GM12873 (cell line): ENCODE data around the gene RALGPS1.
A peak's percentile ranks its signal among the peaks of the same experiment; 100 is the strongest.

Experiments used
- CTCF ChIP-seq: IDR thresholded peaks from 2 replicates; pipeline ENCODE4 v1.5.1; 2012; ENCODE audit warnings: low read depth, mild to moderate bottlenecking, moderate library complexity, low read length, control low read depth; ENCODE audit not compliant: insufficient read depth; ENCODE audit errors: missing control alignments

Gene RALGPS1

GRCh38 chr9:127195976-127196825 lies 281.6 kb downstream of the RALGPS1 start:
- TF ChIP-seq CTCF: no peak

GRCh38 chr9:127196826-127197145 lies 282.2 kb downstream of the RALGPS1 start:
- TF ChIP-seq CTCF: no peak

- no peak for TF ChIP-seq CTCF
These were observed 282.7 kb downstream of the RALGPS1 start for GRCh38 chr9:127197186-127197860.

GRCh38 chr9:127197861-127198430 lies 283.4 kb downstream of the RALGPS1 start:
- TF ChIP-seq CTCF: no peak

GRCh38 chr9:127198587-127198986 lies 284.0 kb downstream of the RALGPS1 start:
- TF ChIP-seq CTCF: no peak

GRCh38 chr9:127199001-127199791 lies 284.6 kb downstream of the RALGPS1 start:
- peak; percentile 95 for TF ChIP-seq CTCF
